HG03139 (cell line): ENCODE data around the gene RAP1GAP2.
"Not testable (repeated sequence)": the region's sequence is repeated elsewhere in the genome, so short reads cannot be mapped to it uniquely, and the experiment has no call there.

ENCODE experiments used
- ATAC-seq: cut with Tn5 transposase; IDR thresholded peaks from one replicate; pipeline ENCODE4 v1.9.1; 2021; ENCODE audit not compliant: unreplicated experiment

Gene RAP1GAP2

GRCh38 chr17:3034578-3034920 is 238.3 kb downstream of the RAP1GAP2 start:
- ATAC-seq: no peak

DNA sequence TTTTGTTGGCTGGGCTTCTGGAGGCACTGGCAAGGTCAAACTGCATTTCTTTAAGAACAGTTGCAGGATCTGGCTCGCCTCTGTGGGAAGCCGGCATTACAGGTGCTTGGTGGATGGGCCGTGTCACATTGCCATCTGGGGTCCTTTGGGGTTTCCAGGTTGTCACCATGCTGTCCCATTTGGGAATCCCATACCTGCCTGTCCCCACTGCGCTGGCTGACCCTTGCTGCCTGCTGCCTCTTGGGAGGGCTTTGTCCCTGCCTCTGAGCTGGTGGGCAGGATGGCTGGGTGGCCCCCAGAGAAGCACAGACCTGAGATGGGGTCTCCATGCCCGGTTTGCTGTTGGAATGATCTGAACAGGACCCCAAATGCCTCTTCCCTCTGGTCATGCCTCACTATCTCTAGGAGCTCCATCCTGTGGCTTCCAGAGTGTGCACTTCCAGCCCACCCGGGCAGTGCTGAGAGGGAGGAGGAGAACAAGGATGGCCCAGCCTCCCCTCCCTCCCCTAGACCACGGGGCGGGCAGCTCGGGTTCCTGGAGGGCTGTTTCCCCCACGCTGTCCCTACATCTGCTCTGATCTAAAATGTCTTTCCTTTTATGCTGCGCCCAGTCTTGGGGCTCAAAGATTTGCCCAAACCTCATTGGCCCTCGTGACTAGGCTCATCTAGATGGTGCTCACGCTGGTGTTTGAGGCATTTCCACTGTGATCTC is 239.2 kb downstream of the RAP1GAP2 start:
- no peak for ATAC-seq

DNA sequence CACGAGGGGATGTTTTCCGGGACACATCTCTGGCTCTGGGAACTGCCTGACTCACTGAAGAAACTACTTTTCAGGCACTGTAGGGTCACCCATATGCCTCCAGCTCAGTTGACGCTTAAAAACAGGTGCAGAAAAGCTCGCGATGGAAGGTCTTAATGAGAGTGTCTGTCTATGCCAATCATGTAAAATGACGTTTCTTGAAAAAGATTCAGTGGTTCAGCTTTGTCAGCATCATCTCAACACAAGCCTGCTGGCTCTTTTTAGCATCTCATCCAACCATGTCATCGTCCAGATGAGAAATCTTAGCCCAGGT is 239.7 kb downstream of the RAP1GAP2 start:
- no peak for ATAC-seq

GRCh38 chr17:3036800-3037199 is 240.6 kb downstream of the RAP1GAP2 start:
- ATAC-seq: no peak

DNA sequence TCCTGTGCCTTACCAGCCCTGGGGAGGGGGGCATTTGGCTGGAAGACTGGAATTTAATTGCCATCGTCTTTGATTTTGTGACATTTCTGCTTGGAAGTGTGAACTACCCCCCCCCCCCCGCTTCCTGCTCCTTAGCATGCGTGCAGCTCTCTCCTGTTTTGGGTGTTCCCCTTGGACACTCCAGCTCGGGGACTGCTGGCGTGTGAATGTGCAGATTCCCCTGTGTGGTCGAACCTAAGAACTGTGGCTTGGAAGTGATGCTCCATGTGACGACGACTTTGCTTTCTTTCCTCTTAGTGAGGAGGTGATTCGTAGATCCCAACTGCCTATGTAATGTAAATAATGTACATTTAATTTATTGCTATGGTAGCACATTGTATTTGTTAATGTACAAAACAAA is 241.0 kb downstream of the RAP1GAP2 start:
- ATAC-seq: no peak

DNA sequence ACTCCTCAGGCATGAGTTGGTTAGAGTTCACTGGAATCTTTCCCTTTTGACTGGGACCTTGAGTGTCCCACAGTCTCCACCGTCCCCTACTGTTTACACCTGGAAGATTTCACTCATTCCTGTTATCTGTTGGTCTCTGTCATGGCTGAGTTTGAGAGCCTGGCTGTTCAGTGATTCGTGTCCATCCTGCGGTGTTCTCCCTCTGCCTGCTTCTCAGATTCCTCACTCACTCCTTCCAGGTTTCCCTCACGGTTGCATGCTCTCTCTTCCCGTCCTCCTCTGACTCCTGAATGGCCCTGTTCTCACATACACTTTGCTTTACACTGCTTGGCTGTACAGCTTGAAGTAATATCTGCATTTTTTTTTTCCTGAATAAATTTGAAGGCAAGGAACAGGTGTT is 242.7 kb downstream of the RAP1GAP2 start:
- no peak for ATAC-seq

DNA sequence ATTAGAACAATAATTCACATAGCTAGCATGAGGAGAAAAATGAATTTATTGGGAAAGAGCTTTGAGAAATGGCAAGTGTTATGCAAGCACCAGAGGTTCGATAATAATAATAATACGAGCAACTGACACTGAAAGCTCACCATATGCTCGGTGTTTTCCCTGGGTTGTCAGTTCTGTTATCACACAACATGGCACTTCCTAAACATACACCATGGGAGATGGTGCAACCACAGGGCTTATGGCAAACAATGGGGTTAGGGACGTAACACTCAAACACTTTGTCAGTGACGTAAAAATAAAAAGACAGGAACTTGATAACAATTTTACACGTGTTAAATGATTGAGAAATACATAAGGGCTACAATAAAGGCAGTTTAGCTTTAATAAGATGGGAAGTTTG is 243.5 kb downstream of the RAP1GAP2 start:
- ATAC-seq: no peak

- no peak for ATAC-seq
Measured at GRCh38 chr17:3040882-3041281, 244.6 kb downstream of the RAP1GAP2 start.

DNA sequence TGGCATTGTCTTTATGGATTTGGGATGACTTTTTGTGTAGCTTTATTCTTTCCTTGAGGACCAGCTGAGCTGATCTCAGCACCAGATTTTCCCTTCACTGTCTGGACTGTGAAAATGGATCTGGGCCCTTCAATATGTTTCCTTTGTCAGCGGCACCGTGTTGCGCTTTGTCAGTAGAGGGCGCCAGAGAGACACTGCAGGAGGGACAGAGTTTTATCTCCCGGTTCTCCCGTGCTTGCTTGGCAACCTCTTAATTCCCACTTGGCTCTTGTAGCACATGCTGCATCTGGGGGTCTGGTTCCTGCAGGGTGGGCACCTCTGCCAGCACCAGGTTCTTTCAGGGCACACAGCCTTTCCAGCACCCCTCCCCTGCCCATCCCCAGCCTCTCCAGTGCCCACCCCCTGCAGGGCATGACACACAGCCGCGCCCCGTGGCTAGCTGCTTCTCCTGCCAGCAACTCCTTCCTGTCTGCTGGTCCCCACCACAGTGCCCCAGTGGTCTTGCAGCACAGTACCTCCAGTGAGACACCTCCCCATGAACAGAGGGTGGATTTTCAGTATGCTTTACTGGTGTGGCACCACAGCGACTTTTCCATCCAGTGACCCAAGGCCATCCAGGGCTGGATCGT is 247.6 kb downstream of the RAP1GAP2 start:
- ATAC-seq: no peak

GRCh38 chr17:3046753-3047152 is 250.5 kb downstream of the RAP1GAP2 start:
- ATAC-seq: no peak

GRCh38 chr17:3048727-3049471 is 252.7 kb downstream of the RAP1GAP2 start:
- peak; percentile 95 for ATAC-seq

DNA sequence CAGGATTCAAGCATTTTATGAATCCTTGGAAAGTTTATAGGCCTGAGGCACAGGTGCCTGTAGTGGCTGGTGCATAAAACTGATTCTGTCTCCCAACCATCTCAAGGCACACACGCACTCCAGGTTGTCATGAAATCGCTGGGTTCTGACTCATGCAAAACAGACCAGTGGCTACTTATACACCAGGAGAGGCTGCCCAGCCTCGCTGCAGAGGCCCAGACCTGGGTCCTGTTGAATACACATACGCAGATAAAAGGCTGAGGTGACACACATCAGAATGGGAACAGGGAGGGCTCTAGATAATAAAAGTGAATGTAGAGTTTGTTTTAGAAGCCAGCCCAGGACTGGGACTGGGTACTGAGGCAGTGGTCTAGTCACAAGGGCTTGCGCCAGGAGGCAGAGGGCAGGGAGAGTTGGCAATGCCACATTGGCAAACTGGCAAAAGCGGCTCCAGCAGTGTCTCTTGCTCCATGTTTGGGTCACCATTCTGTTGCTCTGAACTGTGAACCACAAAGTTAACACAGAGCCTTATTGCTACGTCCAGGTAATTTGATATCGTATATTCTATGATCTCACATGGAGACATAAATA is 253.6 kb downstream of the RAP1GAP2 start:
- ATAC-seq: no peak

DNA sequence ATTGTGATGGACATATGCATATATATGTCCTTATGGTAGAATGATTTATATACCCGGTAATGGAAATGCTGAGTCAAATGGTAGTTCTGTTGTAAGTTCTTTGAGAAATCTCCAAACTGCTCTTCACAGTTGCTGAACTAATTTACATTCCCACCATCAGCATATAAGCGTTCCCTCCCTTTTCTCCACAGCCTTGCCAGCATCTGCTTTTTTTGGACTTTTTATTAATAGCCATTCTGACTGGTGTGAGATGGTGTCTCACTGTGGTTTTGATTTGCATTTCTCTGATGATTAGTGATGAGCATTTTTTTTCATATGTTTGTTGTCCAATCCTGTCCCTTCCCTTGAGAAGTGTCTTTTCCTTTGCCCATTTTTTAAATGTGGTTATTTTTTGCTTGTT is 258.6 kb downstream of the RAP1GAP2 start:
- ATAC-seq: not testable (repeated sequence)

- not testable (repeated sequence) for ATAC-seq
Measured at GRCh38 chr17:3062824-3063377, 266.7 kb downstream of the RAP1GAP2 start.

GRCh38 chr17:3063507-3063906 is 267.3 kb downstream of the RAP1GAP2 start, which contains the start of gene OR1D5:
TSS of gene OR1D5 (minus strand) at chr17:3063607. CDS start at chr17:3063607, 0 bp downstream.
- ATAC-seq: not testable (repeated sequence)

- ATAC-seq: not testable (repeated sequence)
Measured at GRCh38 chr17:3065192-3065591, 269.0 kb downstream of the RAP1GAP2 start.

- ATAC-seq: not testable (repeated sequence)
Measured at GRCh38 chr17:3073850-3074249, 277.6 kb downstream of the RAP1GAP2 start.
